ENCODE results near the gene RND3.

The RND3 gene

GRCh38 chr2:150487537-150488429, at the start of gene RND3:
TSS of gene RND3 (minus strand) at chr2:150487667. CDS start at chr2:150487417, 250 bp downstream.
- peak within 1 kb of the TSS; percentile 98 for H3K27ac ChIP-seq
- peak; percentile 94 for DNase-seq (ENCODE audit: low read depth, low spot score)

GRCh38 chr2:150535176-150535575, 47.7 kb upstream of the RND3 start:
- no peak for DNase-seq (ENCODE audit: low read depth, low spot score)
- H3K27ac ChIP-seq, result peak overlapping the region; percentile 76

GRCh38 chr2:150532879-150533278, 45.4 kb upstream of the RND3 start:
- H3K27ac ChIP-seq, result peak overlapping the region; percentile 88
- DNase-seq (ENCODE audit: low read depth, low spot score), result no peak

GRCh38 chr2:150532020-150532419, 44.6 kb upstream of the RND3 start:
- peak overlapping the region; percentile 88 for H3K27ac ChIP-seq
- no peak for DNase-seq (ENCODE audit: low read depth, low spot score)

GRCh38 chr2:150531591-150531990, 44.1 kb upstream of the RND3 start:
- peak overlapping the region; percentile 88 for H3K27ac ChIP-seq
- no peak for DNase-seq (ENCODE audit: low read depth, low spot score)

- no peak for DNase-seq (ENCODE audit: low read depth, low spot score)
- peak overlapping the region; percentile 88 for H3K27ac ChIP-seq
Measured at GRCh38 chr2:150530168-150530567, 42.7 kb upstream of the RND3 start.

- peak; percentile 91 for DNase-seq (ENCODE audit: low read depth, low spot score)
- H3K27ac ChIP-seq, result peak overlapping the region; percentile 88
Measured at GRCh38 chr2:150528861-150529801, 41.7 kb upstream of the RND3 start.

GRCh38 chr2:150526827-150527226, 39.4 kb upstream of the RND3 start:
- peak overlapping the region; percentile 88 for H3K27ac ChIP-seq

GRCh38 chr2:150526006-150526405, 38.5 kb upstream of the RND3 start:
- peak overlapping the region; percentile 88 for H3K27ac ChIP-seq
- DNase-seq (ENCODE audit: low read depth, low spot score), result no peak

More at GRCh38 chr2:150526827-150527226, 39.4 kb upstream of the RND3 start:
- DNase-seq (ENCODE audit: low read depth, low spot score), result peak; percentile 89

- DNase-seq (ENCODE audit: low read depth, low spot score), result no peak
- H3K27ac ChIP-seq, result no peak overlapping the region
Measured at GRCh38 chr2:150522269-150522668, 34.8 kb upstream of the RND3 start.

- H3K27ac ChIP-seq, result peak overlapping the region; percentile 76
Measured at GRCh38 chr2:150520887-150521664, 33.6 kb upstream of the RND3 start.

GRCh38 chr2:150520033-150520432, 32.6 kb upstream of the RND3 start:
- H3K27ac ChIP-seq, result peak overlapping the region; percentile 76
- peak; percentile 75 for DNase-seq (ENCODE audit: low read depth, low spot score)

More at GRCh38 chr2:150520887-150521664, 33.6 kb upstream of the RND3 start:
- peak; percentile 92 for DNase-seq (ENCODE audit: low read depth, low spot score)

GRCh38 chr2:150517951-150518680, 30.6 kb upstream of the RND3 start:
- H3K27ac ChIP-seq, result peak overlapping the region; percentile 9
- DNase-seq (ENCODE audit: low read depth, low spot score), result no peak

- no peak for DNase-seq (ENCODE audit: low read depth, low spot score)
- peak overlapping the region; percentile 75 for H3K27ac ChIP-seq
Measured at GRCh38 chr2:150513647-150514046, 26.2 kb upstream of the RND3 start.

GRCh38 chr2:150508497-150509137, 21.1 kb upstream of the RND3 start:
- no peak overlapping the region for H3K27ac ChIP-seq
- DNase-seq (ENCODE audit: low read depth, low spot score), result no peak

GRCh38 chr2:150507071-150507470, 19.6 kb upstream of the RND3 start:
- H3K27ac ChIP-seq, result no peak overlapping the region
- no peak for DNase-seq (ENCODE audit: low read depth, low spot score)

- DNase-seq (ENCODE audit: low read depth, low spot score), result no peak
- H3K27ac ChIP-seq, result no peak overlapping the region
Measured at GRCh38 chr2:150505178-150505577, 17.7 kb upstream of the RND3 start.

- H3K27ac ChIP-seq, result peak overlapping the region; percentile 98
- DNase-seq (ENCODE audit: low read depth, low spot score), result peak; percentile 88
Measured at GRCh38 chr2:150495993-150496627, 8.6 kb upstream of the RND3 start.
